Astrocyte of the spinal cord (primary cell): Measurements from ENCODE around the gene SDF2L1.
"Not testable (repeated sequence)": the region's sequence is repeated elsewhere in the genome, so short reads cannot be mapped to it uniquely, and the experiment has no call there.

Source experiments
- DNase-seq: peaks from one replicate; pipeline ENCODE4 v3.0.0; 2011; ENCODE audit warnings: low read depth, low spot score
- H3K4me3 ChIP-seq: 2 replicates; pipeline ENCODE4 v1.5.1; 2011; ENCODE audit warnings: low read depth, mild to moderate bottlenecking, low read length, moderate library complexity
- in situ Hi-C: cut with HindIII; loops from 2 replicates; pipeline ENCODE4 v1.10.0; 2017; ENCODE audit warnings: low sequenced_read_pairs
- TF ChIP-seq, protein P1 (sequence below): IDR thresholded peaks from 2 replicates; pipeline ENCODE4 v1.5.1; 2012; ENCODE audit warnings: low read depth, mild to moderate bottlenecking, low read length, inconsistent platforms

Gene SDF2L1, protein sequence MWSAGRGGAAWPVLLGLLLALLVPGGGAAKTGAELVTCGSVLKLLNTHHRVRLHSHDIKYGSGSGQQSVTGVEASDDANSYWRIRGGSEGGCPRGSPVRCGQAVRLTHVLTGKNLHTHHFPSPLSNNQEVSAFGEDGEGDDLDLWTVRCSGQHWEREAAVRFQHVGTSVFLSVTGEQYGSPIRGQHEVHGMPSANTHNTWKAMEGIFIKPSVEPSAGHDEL

DNA sequence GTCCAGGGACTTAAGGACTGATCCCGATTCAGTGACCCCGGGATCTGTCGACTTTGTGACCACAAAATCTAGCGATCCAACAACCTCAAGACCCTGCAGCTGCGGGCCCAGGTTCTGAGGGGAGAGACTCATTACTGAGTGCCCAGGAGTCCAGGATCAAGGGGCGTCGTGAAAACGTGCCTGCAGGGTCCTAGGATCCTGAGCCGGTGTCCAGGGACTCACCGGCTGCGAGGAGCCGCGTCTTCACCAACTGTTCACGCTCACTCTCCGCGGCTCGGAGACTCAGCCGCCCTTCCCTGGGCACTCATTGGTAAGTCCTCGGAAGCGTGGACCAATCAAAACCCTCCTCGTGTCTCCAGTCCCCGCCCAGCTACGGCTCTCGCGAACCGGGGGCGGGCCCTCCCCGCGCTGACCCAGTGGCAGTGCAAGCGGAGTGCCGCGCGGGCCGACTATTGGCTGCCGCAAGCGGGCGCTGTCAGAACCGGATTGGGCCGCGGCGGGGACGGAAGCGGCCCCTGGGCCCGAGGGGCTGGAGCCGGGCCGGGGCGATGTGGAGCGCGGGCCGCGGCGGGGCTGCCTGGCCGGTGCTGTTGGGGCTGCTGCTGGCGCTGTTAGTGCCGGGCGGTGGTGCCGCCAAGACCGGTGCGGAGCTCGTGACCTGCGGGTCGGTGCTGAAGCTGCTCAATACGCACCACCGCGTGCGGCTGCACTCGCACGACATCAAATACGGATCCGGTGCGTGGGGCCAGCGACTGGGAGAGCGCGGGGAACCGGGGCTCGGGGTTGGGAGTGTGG lies at the start of gene SDF2L1:
TSS of gene SDF2L1 (plus strand) at position 514 of the 795 bp plus-strand sequence. CDS start at position 549, 35 bp downstream.
- H3K4me3 ChIP-seq: peak within 1 kb of the TSS; percentile 79
- peak; percentile 99 for DNase-seq
- TF ChIP-seq, protein P1, sequence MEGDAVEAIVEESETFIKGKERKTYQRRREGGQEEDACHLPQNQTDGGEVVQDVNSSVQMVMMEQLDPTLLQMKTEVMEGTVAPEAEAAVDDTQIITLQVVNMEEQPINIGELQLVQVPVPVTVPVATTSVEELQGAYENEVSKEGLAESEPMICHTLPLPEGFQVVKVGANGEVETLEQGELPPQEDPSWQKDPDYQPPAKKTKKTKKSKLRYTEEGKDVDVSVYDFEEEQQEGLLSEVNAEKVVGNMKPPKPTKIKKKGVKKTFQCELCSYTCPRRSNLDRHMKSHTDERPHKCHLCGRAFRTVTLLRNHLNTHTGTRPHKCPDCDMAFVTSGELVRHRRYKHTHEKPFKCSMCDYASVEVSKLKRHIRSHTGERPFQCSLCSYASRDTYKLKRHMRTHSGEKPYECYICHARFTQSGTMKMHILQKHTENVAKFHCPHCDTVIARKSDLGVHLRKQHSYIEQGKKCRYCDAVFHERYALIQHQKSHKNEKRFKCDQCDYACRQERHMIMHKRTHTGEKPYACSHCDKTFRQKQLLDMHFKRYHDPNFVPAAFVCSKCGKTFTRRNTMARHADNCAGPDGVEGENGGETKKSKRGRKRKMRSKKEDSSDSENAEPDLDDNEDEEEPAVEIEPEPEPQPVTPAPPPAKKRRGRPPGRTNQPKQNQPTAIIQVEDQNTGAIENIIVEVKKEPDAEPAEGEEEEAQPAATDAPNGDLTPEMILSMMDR: no peak
- in situ Hi-C loops: no loop called here

DNA sequence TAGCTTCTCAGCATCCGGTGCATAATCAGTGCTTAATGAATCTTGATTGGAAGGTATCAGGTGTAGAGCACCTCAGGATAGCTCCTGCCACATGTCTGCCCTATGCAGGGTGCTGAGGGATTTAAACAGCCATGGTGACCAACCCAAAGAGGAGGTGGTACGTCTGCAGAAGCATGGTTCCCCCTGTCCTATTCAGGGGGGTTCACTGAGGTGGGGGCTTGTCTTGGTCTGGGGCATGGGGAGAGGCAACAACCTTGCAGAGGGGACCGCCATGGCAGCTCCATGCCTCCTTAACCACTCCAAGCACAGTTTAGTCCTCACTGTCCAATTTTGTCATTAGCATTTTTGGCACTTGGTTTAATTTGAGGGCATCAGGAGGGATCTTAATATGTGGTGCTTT lies 49.7 kb upstream of the SDF2L1 start:
- H3K4me3 ChIP-seq: no peak overlapping the region
- in situ Hi-C loops: no loop called here
- DNase-seq: no peak
- TF ChIP-seq, protein P1: no peak

DNA sequence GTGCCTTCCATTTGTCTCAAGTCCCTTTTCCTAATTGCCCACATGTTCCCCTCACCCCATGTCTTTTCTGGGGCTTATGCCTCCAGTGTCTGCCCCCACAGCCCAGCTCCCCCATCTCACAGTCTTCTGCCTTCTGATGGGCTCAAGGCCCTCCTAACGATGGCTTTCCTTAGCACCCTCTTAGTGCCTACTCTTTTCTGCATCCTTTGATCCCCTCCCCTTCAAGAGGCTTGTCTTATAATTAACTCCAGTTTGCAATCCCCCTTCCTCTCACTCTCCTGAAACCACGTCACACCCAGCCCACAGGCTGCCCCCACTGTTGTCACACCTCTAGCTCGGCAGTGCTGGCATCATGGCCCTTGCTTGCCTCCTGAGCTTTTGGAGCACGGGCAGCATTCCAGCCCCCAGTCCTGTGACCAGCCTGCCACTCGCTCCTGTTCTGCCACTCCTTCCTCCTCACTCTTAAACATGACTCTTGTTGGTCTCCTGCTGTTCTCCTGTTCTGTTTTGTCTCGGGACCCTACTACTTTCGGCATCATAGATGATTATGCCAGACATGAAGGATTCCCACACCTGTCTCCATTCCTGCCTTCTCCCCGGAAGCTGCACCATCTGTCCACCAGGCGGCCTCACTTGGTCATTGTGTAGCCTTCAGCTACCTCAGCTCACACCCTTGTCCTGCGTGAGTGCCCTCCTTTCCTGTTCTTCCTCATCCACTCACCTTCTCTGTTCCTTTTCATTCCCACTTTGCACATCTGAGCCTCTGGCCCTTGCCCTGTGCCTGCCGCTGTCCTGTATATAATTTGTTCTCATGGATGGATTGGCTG lies 48.5 kb upstream of the SDF2L1 start:
- in situ Hi-C loops: no loop called here
- no peak for DNase-seq
- no peak overlapping the region for H3K4me3 ChIP-seq
- TF ChIP-seq, protein P1: peak; percentile 39

DNA sequence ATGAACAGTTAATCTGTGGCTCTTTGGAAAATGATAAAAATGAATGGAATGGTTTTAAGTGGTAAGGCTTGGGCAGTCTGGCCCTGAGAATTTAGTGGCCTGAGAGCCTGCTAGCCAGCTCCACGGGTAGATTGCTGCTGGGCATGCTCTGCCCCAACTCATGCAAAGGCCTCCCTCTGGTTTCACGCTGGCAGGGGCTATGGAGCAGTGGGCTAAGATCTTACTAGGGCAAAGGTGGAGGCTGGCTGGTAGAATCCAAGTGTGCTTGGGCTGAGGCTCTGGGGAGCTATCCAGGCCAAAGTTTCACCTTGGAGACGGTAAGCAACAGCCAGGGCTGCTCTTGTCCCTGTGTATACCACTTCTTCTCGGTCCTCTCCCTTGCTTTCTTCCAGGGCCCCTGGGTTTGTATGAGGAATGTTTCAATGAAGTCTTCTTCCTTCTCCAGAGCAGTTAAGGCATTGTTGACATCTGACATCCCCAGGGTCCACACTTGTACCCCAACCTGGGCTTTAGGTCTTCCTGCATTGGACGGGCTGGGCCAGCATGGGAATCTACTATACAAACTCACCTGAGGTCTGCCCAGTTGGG lies 47.1 kb upstream of the SDF2L1 start:
- no peak overlapping the region for H3K4me3 ChIP-seq
- in situ Hi-C loops: no loop called here
- DNase-seq: no peak
- TF ChIP-seq, protein P1: no peak

DNA sequence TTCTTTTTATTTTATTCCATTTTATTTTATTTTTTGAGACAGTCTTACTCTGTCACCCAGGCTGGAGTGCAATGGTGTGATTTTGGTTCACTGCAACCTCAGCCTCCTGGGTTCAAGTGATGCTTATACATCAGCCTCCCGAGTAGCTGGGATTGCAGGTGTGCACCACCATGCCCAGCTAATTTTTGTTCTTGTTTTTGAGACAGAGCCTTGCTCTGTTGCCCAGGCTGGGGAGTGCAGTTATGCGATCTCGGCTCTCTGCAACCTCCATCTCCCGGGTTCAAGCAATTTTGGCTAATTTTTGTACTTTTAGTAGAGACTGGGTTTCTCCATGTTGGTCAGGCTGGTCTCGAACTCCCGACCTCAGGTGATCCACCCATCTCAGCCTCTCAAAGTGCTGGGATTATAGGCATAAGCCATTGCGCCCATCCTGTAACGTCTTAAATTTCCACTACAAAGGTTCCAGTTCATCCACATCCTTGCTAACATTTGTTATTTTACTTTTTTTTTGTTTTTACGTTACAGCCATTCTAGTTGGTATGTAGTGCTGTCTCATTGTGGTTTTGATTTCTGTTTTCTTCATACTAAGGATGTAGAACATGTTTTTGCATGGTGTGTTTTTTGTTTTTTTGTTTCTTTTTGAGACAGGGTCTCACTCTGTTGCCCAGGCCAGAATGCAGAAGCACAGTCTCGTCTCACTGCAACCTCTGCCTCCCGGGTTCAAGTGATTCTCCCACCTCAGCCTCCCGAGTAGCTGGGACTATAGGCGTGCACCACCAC lies 45.6 kb upstream of the SDF2L1 start:
- H3K4me3 ChIP-seq, in situ Hi-C loops: not testable (repeated sequence)

DNA sequence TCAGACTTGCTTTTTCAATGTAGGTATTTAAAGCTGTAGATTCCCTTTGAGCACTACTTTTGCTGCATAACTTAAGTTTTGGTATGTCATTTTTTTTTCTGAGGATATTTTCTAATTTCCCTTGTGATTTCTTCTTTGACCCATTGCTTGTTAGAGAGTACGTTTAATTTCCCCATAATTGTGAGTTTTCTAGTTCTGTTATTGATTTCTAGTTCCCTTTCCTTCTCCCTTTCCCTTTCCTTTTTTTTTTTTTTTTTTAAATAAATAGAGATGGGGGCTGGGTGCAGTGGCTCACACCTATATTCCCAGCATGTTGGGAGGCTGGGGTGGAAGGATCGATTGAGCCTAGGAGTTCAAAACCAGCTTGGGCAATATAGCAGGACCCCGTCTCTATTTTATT lies 43.8 kb upstream of the SDF2L1 start:
- no peak overlapping the region for H3K4me3 ChIP-seq
- no peak for DNase-seq
- in situ Hi-C loops: no loop called here
- TF ChIP-seq, protein P1: no peak

More for the DNA sequence above, 45.6 kb upstream of the SDF2L1 start:
- DNase-seq: not testable (repeated sequence)
